Measurements from ENCODE around the gene SERPINA9.
"Not testable (repeated sequence)": the region's sequence is repeated elsewhere in the genome, so short reads cannot be mapped to it uniquely, and the experiment has no call there.

Gene SERPINA9

DNA sequence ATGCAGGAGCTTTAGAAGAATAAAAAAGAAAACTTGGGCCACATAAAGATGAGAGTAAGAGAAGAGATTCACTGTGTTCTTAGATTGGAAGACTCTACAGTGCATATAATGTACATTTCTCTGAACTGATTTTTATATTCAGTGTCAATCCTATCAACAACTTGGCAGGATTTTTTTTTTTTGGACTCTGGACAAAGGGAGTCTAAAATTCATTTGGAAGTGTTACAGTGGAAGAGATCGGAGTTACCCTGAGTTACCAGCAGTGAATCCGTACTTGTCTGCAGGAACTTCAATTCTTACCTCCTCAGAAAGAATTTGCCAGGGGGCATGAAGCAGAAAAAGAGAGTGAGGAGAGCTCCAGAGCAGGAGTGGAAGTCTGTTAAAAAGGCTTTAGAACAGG lies 47.4 kb downstream of the SERPINA9 start:
- no peak for DNase-seq (ENCODE audit: low read depth in 3 of 3, low spot score in 1 of 3)

DNA sequence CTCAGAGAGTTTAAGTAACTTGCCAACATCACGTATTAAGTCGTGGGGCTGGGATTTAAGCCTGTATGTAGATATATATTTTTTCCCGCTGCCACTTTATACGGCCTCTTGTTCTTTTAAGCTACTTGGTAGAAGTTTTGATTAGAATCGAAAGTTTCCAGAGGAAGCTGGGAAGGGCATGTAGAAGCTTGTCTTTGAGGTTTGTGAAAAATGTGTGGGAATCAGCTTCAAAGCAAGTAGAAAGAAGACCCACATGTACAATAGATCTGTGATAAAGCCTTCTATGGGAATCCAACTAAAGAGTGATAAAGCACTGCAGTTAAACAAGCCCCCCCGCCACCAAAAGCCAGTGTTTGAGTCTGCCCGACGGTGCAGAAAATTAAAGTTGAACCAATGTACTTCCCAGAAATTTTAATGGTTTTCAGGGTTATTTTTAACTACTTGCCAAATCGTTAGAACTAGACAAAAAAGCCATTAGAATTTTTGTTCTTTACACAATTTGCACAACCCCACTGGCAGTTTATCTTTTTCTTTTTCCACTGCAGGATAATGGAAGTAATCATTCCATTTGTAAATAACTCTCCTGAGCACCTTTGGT lies 48.9 kb downstream of the SERPINA9 start:
- DNase-seq (ENCODE audit: low read depth in 3 of 3, low spot score in 1 of 3): no peak

DNA sequence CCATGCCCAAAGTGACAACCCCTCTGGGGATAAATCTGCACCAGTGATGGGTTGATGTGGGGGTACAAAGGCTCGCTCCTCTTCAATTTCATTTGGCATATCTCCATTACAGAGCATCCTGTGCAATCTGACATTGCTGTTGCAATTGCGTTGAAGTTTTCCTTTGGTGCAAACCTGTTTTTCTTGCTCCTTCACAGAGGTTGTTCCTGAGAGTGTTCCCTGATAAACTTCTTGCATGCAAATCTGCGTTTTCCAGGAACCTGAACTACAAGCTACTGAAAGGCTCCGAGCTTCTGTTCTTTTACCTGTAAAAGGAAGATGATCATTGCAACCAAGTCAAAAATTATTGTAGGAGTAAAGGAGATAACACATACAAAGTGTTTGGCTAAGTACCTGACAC lies 49.5 kb downstream of the SERPINA9 start:
- no peak for DNase-seq (ENCODE audit: low read depth in 3 of 3, low spot score in 1 of 3)

DNA sequence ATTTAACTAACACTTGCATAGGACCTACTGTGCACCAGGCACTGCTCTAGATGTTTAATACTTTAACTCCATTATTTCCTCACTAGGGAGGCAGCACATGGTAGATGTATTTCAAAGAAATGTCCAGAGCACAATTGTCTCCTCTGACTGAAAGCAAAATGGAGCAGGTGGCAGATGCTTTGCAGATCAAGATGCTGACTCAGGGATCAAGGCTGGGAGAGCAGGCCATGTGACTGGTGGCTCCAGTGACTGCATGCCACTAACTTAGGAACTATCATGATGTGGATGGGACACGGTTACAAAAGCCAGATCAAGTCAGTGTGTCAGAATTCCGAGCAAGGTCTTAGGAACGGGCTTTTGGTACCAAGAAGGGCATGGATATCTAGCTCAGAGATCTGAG lies 51.6 kb downstream of the SERPINA9 start:
- DNase-seq (ENCODE audit: low read depth in 3 of 3, low spot score in 1 of 3): no peak

DNA sequence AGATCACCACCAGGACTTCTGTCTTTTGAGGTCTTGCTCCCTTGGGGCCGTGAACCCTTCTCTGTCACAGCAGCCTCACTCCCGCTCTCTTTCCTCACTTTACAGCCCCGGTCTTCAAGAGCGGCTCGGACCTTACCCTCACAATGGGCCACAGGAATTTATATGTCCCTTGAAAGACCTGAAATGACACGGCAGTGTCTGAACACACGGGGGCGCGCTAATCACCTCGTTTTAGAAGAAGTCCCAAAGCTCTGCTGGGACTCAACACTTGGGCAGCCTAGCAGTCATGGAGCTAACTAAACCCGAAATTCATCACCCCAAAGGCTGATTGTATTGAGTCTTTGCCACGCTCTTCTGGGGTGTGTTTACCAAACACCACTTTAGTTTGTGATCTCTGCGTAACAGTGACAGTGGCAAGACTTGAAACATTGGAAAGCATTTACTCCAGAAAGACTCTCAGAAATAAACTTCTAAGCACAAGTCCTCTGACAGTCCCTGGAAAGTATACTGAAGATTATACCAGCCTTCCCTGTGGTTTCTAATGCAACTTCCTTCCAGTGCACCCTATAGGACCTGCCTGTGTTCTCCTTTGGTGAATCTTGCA lies 52.4 kb downstream of the SERPINA9 start:
- DNase-seq (ENCODE audit: low read depth in 3 of 3, low spot score in 1 of 3): peak in 1 of 3 donors; percentile 24

DNA sequence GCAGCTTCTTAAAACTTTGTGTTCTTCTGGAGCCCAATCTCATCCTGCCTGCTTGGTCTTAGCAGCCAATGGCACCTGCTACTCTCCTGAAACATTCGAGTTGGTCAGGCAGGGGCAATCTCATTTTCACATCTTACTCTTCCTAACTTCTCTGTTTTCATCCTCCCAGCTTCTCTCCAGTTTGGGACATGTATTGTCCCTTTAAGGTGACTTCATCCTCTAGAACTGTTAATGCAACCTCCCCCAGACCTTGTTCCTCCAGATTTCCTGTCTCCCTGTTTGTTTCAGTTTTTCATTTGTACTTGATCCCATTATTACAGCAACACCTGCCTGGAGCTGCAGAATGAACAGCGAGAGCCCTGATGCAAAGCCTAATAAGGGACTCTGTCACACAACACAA lies 54.7 kb downstream of the SERPINA9 start:
- no peak for DNase-seq (ENCODE audit: low read depth in 3 of 3, low spot score in 1 of 3)

DNA sequence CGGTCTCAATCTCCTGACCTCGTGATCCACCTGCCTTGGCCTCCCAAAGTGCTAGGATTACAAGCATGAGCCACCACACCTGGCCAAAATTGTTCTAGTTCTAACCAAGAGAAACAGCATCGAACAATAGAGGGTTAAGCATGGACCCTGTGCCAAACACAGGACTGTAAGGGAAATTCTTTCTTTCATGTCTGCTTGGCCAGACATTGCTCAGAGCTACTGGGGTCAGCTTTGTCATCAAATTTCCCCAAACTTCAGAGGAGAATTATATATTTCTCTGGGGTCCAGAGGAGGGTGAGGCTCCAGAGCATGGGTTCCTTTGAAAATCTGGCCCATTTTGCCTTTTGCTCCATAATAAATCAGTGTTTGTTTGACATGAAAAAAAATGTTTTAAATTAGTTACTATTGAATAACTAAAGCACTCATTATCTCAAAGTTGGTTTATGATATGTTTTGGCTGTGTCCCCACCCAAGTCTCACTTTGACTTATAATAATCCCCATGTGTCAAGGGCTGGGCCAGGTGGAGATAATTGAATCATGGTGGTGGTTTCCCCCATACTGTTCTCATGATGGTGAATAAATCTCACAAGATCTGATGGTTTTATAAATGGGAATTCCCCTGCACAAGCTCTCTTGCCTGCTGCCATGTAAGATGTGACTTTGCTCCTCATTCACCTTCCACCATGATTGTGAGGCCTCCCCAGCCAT lies 58.3 kb downstream of the SERPINA9 start:
- DNase-seq (ENCODE audit: low read depth in 3 of 3, low spot score in 1 of 3): not testable (repeated sequence)
